ENCODE results near the gene SEC11C. TPM values are rescaled to one million over a fixed set of nuclear protein-coding genes. Genes with fewer than 3 reads are reported as not detected.

Gene SEC11C
- total and polyA plus RNA-seq, 9 of the 15 experiments (the other 6 are each of a cell fraction or from before 2014, with no cell fraction given), result 22.0 to 71.3 (median 36.5) TPM

GRCh38 chr18:59189746-59190145 is 50.1 kb downstream of the SEC11C start:
- no peaks in the 10 kb centered on the region for H3K27me3 ChIP-seq (ENCODE audit: control insufficient read depth in 2 of 2, insufficient read depth in 2 of 2, low read length in 2 of 2)
- no peaks in the 10 kb centered on the region for H3K9me1 ChIP-seq (ENCODE audit: control insufficient read depth, insufficient read depth, low read length)
- FAIRE-seq (no peak), ATAC-seq (no peak), DNase-seq (ENCODE audit: extremely low read depth in 1 of 4, low spot score in 3 of 4) (no peak)
- ChIA-PET POLR2A (no interaction called here), CTCF (ENCODE audit: low intra/inter-chr PET ratio) (no interaction called here)
- H2AFZ ChIP-seq (ENCODE audit: low read depth, low read length), result no peak overlapping the region
- intact Hi-C loops (cut with micrococcal nuclease) (no loop called here), in situ Hi-C loops (cut with MboI) (no loop called here)
- 0% methylated on average over 1 of the region's 1 CpG for WGBS (ENCODE audit: insufficient coverage, low coverage, missing lambda C conversion rate)
- H4K20me1 ChIP-seq (replicated peaks; ENCODE audit: control insufficient read depth, insufficient read depth, low read length), result no peaks in the 10 kb centered on the region
- H3K4me1 ChIP-seq (replicated peaks in 1 of 2; ENCODE audit: control insufficient read depth in 2 of 2, insufficient read depth in 2 of 2, low read length in 2 of 2), result no peaks in the 10 kb centered on the region
- H3K27ac ChIP-seq (ENCODE audit: extremely low read depth, low read depth, low read length), result no peak overlapping the region
- no peaks in the 10 kb centered on the region for H3K79me2 ChIP-seq (ENCODE audit: control insufficient read depth, insufficient read depth, low read length)
- H3K9me3 ChIP-seq (replicated peaks; ENCODE audit: control insufficient read depth, insufficient read depth, low read depth, low read length), result no peaks in the 10 kb centered on the region
- no peak overlapping the region for H3K9ac ChIP-seq (ENCODE audit: insufficient read depth in 1 of 2, low read depth in 2 of 2, low read length in 2 of 2)
- no peak overlapping the region for H3K4me2 ChIP-seq (ENCODE audit: insufficient read depth, low read length)
- no peak for TF ChIP-seq ZNF507 (tag; conservative IDR thresholded peaks at IDR 0.05)
- TF ChIP-seq ZNF551 (CRISPR knock-in tag; IDR thresholded peaks at IDR 0.05), result no peak
- no peak for TF ChIP-seq CHAMP1 (IDR thresholded peaks at IDR 0.05)
- no peak for TF ChIP-seq TCF15 (CRISPR knock-in tag; IDR thresholded peaks at IDR 0.05)
- TF ChIP-seq RBM39 (optimal IDR thresholded peaks at IDR 0.05; ENCODE audit: low read depth, low read length), result no peak
- TF ChIP-seq ZNF282 (CRISPR knock-in tag; IDR thresholded peaks at IDR 0.05), result no peak
- TF ChIP-seq ZNF217 (CRISPR knock-in tag; IDR thresholded peaks at IDR 0.05), result no peak
- no peak for TF ChIP-seq ARHGAP35 (IDR thresholded peaks at IDR 0.05; ENCODE audit: partially characterized antibody)
- no peak for TF ChIP-seq NBN (IDR thresholded peaks at IDR 0.05; ENCODE audit: low read depth)
- TF ChIP-seq ZNF764 (CRISPR knock-in tag; IDR thresholded peaks at IDR 0.05; ENCODE audit: low read depth), result no peak
- TF ChIP-seq ZNF184 (CRISPR knock-in tag; IDR thresholded peaks at IDR 0.05), result no peak
- no peak for TF ChIP-seq NEUROD1 (IDR thresholded peaks at IDR 0.05; ENCODE audit: borderline replicate concordance, low read depth, low read length, partially characterized antibody)
- BruUV-seq (replicated peaks), result no TSS peak
- H3K4me3 ChIP-seq, result no peak overlapping the region
- no peaks in the 10 kb centered on the region for H3K36me3 ChIP-seq (ENCODE audit: control insufficient read depth, insufficient read depth, low read length)
